ENCODE results near the gene NVL. TPM values are rescaled to one million over a fixed set of nuclear protein-coding genes. Genes with fewer than 3 reads are reported as not detected.
A peak's percentile ranks its signal among the peaks of the same experiment; 100 is the strongest.
"Not testable (repeated sequence)": the region's sequence is repeated elsewhere in the genome, so short reads cannot be mapped to it uniquely, and the experiment has no call there.

Gene NVL
- total and polyA plus RNA-seq, 2 donors (not counting 1 experiment from before 2014, with no cell fraction given): 20.5 to 27.6 TPM

GRCh38 chr1:224356685-224357625, 27.0 kb upstream of the NVL start, which contains the start of gene CNIH4:
Gene CNIH4 (plus strand): TSS chr1:224356879. CDS start chr1:224356925, 46 bp downstream.
- DNase-seq (ENCODE audit: low read depth in 2 of 2): peak; percentile 96 to 97
- Histone ChIP-seq H3K27me3 (ENCODE audit: control insufficient read depth, insufficient read depth, low read length) (no peaks in the 10 kb centered on the region), H3K4me1 (ENCODE audit: control insufficient read depth, extremely low read depth, insufficient read depth, low read length) (peaks cover 3% of the 10 kb centered on the region), H3K36me3 (ENCODE audit: control insufficient read depth, insufficient read depth, low read length) (no peaks in the 10 kb centered on the region), H3K9ac (ENCODE audit: insufficient read depth, low read length) (peak within 1 kb of the TSS; percentile 80), H3K27ac (ENCODE audit: insufficient read depth, low read length) (peak within 1 kb of the TSS; percentile 70), H4K20me1 (ENCODE audit: control insufficient read depth, extremely low read depth, insufficient read depth, low read length) (no peaks in the 10 kb centered on the region), H3K9me3 (ENCODE audit: control insufficient read depth, insufficient read depth, low read depth, low read length) (no peaks in the 10 kb centered on the region), H3K4me3 (replicated peaks in 1 of 4; ENCODE audit: control extremely low read depth in 1 of 4, insufficient read depth in 1 of 4, low read depth in 3 of 4, low read length in 4 of 4) (peak within 1 kb of the TSS; percentile 61 to 85 (median 64)), H3K79me2 (ENCODE audit: control insufficient read depth, insufficient read depth, low read length) (peaks cover 36% of the 10 kb centered on the region), H2AFZ (ENCODE audit: low read length) (peak within 1 kb of the TSS; percentile 97), H3K4me2 (ENCODE audit: extremely low read depth, insufficient read depth, low read length) (peak within 1 kb of the TSS; percentile 83)
- TF ChIP-seq CTCF (conservative IDR thresholded peaks at IDR 0.05 in 1 of 2, IDR thresholded peaks at IDR 0.05 in 1 of 2; ENCODE audit: low read depth in 1 of 2, low read length in 2 of 2): no peak
- no peak for TF ChIP-seq EZH2 (IDR thresholded peaks at IDR 0.05; ENCODE audit: low read length, missing control alignments)

- Histone ChIP-seq H3K27ac (ENCODE audit: insufficient read depth, low read length) (no peak overlapping the region), H2AFZ (ENCODE audit: low read length) (no peak overlapping the region), H3K27me3 (ENCODE audit: control insufficient read depth, insufficient read depth, low read length) (no peaks in the 10 kb centered on the region), H3K4me1 (ENCODE audit: control insufficient read depth, extremely low read depth, insufficient read depth, low read length) (peaks cover 3% of the 10 kb centered on the region), H4K20me1 (ENCODE audit: control insufficient read depth, extremely low read depth, insufficient read depth, low read length) (no peaks in the 10 kb centered on the region), H3K36me3 (ENCODE audit: control insufficient read depth, insufficient read depth, low read length) (no peaks in the 10 kb centered on the region), H3K9ac (ENCODE audit: insufficient read depth, low read length) (no peak overlapping the region), H3K4me3 (replicated peaks in 1 of 4; ENCODE audit: control extremely low read depth in 1 of 4, insufficient read depth in 1 of 4, low read depth in 3 of 4, low read length in 4 of 4) (no peak overlapping the region), H3K4me2 (ENCODE audit: extremely low read depth, insufficient read depth, low read length) (no peak overlapping the region), H3K9me3 (ENCODE audit: control insufficient read depth, insufficient read depth, low read depth, low read length) (no peaks in the 10 kb centered on the region), H3K79me2 (ENCODE audit: control insufficient read depth, insufficient read depth, low read length) (peaks cover 18% of the 10 kb centered on the region)
- DNase-seq (ENCODE audit: low read depth in 2 of 2): no peak
- TF ChIP-seq CTCF (conservative IDR thresholded peaks at IDR 0.05 in 1 of 2, IDR thresholded peaks at IDR 0.05 in 1 of 2; ENCODE audit: low read depth in 1 of 2, low read length in 2 of 2): no peak
These were observed 24.3 kb upstream of the NVL start for GRCh38 chr1:224353975-224354925.

- not testable (repeated sequence) for DNase-seq (ENCODE audit: low read depth in 2 of 2); H3K27ac ChIP-seq (ENCODE audit: insufficient read depth, low read length); H3K9me3 ChIP-seq (ENCODE audit: control insufficient read depth, insufficient read depth, low read depth, low read length); H3K4me3 ChIP-seq (replicated peaks in 1 of 4; ENCODE audit: control extremely low read depth in 1 of 4, insufficient read depth in 1 of 4, low read depth in 3 of 4, low read length in 4 of 4); H3K36me3 ChIP-seq (ENCODE audit: control insufficient read depth, insufficient read depth, low read length); H3K79me2 ChIP-seq (ENCODE audit: control insufficient read depth, insufficient read depth, low read length); H2AFZ ChIP-seq (ENCODE audit: low read length); H3K4me1 ChIP-seq (ENCODE audit: control insufficient read depth, extremely low read depth, insufficient read depth, low read length); H3K4me2 ChIP-seq (ENCODE audit: extremely low read depth, insufficient read depth, low read length); H4K20me1 ChIP-seq (ENCODE audit: control insufficient read depth, extremely low read depth, insufficient read depth, low read length); H3K27me3 ChIP-seq (ENCODE audit: control insufficient read depth, insufficient read depth, low read length); H3K9ac ChIP-seq (ENCODE audit: insufficient read depth, low read length)
These were observed 22.6 kb upstream of the NVL start for GRCh38 chr1:224352436-224353085.

- not testable (repeated sequence) for H3K4me1 ChIP-seq (ENCODE audit: control insufficient read depth, extremely low read depth, insufficient read depth, low read length); H3K9ac ChIP-seq (ENCODE audit: insufficient read depth, low read length); H3K27ac ChIP-seq (ENCODE audit: insufficient read depth, low read length); H3K36me3 ChIP-seq (ENCODE audit: control insufficient read depth, insufficient read depth, low read length); H2AFZ ChIP-seq (ENCODE audit: low read length); H3K4me3 ChIP-seq (replicated peaks in 1 of 4; ENCODE audit: control extremely low read depth in 1 of 4, insufficient read depth in 1 of 4, low read depth in 3 of 4, low read length in 4 of 4); H3K9me3 ChIP-seq (ENCODE audit: control insufficient read depth, insufficient read depth, low read depth, low read length); H3K79me2 ChIP-seq (ENCODE audit: control insufficient read depth, insufficient read depth, low read length); H3K27me3 ChIP-seq (ENCODE audit: control insufficient read depth, insufficient read depth, low read length); DNase-seq (ENCODE audit: low read depth in 2 of 2); H4K20me1 ChIP-seq (ENCODE audit: control insufficient read depth, extremely low read depth, insufficient read depth, low read length); H3K4me2 ChIP-seq (ENCODE audit: extremely low read depth, insufficient read depth, low read length)
These were observed 19.7 kb upstream of the NVL start for GRCh38 chr1:224349716-224350115.
